GM12872 (cell line): ENCODE results near the gene SERPINA1.

Source experiments
- TF ChIP-seq, protein P1 (sequence below): IDR thresholded peaks from 3 replicates; pipeline ENCODE4 v1.5.1; 2011; ENCODE audit warnings: low read depth, mild to moderate bottlenecking, low read length, moderate library complexity; ENCODE audit not compliant: insufficient read depth

The SERPINA1 gene

DNA sequence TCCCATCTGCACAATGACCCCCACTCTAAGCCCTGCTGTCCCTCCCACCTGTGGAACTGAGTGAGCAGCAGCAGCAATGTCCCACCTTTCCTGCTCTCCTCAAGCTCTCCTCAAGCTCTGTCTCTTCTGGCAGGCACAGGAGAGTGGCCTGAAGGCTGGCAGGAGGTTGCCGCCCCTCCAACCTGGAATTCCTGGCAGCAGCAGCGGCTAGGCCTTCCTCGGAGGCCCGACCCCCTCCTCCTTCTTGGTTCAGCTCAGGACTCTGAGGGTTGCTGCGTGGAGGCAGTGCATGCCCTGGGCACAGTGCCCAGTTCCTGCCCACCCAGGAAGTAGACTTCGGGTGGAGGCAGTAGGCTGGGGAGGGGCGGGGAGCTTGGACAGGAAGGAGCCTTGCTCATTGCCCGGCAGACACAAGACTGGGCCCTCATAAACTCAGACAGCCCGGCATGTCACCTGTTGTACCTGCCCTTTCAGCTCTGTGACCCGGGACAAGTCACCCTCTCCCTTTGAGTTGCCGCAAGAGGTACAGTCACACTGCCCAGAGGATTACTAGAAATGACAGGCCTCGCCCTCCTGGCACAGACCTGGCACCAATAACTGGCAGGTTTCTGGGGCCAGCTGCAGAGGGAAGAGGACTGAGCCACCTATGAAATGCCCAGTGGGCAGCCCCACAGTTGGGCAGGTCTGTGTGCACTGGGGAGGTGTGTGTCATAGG, 2.1 kb upstream of the SERPINA1 start:
- TF ChIP-seq, protein P1, sequence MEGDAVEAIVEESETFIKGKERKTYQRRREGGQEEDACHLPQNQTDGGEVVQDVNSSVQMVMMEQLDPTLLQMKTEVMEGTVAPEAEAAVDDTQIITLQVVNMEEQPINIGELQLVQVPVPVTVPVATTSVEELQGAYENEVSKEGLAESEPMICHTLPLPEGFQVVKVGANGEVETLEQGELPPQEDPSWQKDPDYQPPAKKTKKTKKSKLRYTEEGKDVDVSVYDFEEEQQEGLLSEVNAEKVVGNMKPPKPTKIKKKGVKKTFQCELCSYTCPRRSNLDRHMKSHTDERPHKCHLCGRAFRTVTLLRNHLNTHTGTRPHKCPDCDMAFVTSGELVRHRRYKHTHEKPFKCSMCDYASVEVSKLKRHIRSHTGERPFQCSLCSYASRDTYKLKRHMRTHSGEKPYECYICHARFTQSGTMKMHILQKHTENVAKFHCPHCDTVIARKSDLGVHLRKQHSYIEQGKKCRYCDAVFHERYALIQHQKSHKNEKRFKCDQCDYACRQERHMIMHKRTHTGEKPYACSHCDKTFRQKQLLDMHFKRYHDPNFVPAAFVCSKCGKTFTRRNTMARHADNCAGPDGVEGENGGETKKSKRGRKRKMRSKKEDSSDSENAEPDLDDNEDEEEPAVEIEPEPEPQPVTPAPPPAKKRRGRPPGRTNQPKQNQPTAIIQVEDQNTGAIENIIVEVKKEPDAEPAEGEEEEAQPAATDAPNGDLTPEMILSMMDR = no peak

- TF ChIP-seq, protein P1 = no peak
Measured at GRCh38 chr14:94389731-94390371, 1.4 kb upstream of the SERPINA1 start.

DNA sequence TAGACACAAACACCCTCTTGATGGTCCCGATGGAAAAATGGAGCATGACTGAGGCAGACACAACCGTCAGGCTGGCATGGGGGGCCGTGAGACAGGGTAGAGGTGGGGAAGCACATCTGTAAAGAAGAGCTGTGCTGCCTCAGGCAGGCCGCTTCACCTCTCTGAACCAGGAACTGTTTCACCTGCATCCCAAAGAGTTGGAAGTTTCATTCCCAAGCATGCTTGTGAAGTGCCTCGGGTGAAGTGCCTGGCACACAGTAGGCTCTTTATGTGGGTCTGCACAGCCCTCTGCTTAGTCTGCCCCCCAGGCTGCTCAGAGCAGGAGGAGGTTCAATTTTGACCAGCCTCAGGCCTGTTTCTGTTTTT, 685 bp upstream of the SERPINA1 start:
- TF ChIP-seq, protein P1 = no peak

DNA sequence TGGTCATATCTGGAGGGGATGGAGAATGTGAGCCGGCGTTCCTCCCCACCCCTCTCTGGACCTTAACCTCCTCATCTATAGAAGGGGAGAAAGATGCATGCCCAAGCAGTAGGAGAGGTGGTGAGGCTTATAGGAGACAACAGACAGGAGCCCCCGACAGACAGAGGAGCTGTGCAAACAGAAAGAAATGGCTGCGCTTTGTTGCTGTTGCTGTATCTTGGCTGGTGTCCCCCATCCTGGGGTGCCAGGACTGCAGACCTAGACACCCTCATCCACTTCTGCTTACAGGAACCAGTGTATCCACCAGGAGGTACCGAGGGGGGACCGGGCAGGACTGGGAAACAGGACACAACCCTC, 397 bp downstream of the SERPINA1 start:
- TF ChIP-seq, protein P1 = no peak

DNA sequence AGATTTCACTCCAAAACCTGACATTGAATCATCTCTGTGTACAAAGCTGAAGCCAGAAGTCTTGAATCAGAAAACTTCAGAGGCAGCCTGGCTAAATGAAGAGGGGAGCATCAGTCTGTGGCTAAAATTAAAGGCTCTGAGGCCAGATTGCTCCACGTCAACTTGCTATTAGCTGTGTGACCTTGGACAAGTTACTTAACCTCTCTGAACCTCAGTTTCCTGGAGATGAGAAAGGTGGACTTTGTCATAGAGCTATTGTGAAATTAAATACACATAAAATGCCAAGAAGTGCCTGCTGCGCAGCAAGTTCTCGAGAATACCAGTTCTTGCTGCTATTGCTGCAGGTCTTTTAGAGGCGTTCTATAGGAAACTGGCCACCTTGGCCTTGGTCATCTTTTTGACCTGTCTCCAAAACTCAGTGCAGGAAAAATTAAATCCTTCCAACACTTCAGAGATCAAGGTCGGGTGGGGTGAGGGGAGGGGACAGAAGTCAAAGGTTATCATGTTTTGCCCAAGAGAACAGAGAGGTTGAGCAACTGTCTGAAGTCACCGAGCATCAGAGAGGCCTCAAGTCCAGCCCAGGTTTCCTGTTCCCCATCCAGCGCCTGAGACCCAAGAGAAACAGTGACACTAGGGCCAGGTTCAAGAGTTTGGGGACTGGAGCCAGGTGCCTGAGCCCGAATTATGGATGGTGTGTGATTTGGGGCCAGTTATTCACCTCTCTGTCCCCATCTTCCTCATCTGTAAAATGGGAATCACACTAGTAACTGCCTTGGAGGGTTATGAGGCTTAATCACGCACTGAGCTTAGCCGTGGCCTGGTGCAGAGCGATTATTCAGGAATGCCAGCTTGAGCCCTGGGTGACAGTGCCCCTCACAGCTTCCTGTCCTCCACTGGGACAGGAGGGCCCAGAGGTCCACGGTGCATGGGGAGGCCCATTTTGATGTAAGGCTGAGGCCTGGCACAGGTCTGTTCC, 1.1 kb downstream of the SERPINA1 start:
- TF ChIP-seq, protein P1 = no peak

GRCh38 chr14:94386085-94387031, 2.0 kb downstream of the SERPINA1 start:
- TF ChIP-seq, protein P1 = no peak
